Loucy (cell line): ENCODE results near the gene JARID2.

Experiments used
- H2AFZ ChIP-seq: fragments of 200-600 bp; sonication (generic); 2 replicates; pipeline ENCODE4 v1.6.0; 2016; ENCODE audit warnings: antibody characterized with exemption, mild to moderate bottlenecking, low read length, moderate library complexity
- H3F3A ChIP-seq: fragments of 200-600 bp; 2 replicates; pipeline ENCODE4 v1.6.0; 2016; ENCODE audit warnings: antibody characterized with exemption, low read depth, mild to moderate bottlenecking
- H3K27me3 ChIP-seq: fragments of 200-600 bp; sonication (generic); 2 replicates; pipeline ENCODE4 v1.6.1; 2014; ENCODE audit warnings: low read length, mild to moderate bottlenecking; ENCODE audit not compliant: insufficient read depth, poor library complexity, severe bottlenecking
- H3K36me3 ChIP-seq: fragments of 200-600 bp; sonication (generic); 2 replicates; pipeline ENCODE4 v1.6.1; 2016; ENCODE audit warnings: low read length; ENCODE audit not compliant: insufficient read depth
- H3K4me1 ChIP-seq: fragments of 200-600 bp; sonication (generic); 2 replicates; pipeline ENCODE4 v1.5.1; 2014; ENCODE audit warnings: low read length, mild to moderate bottlenecking; ENCODE audit not compliant: insufficient read depth, poor library complexity, severe bottlenecking
- H3K4me2 ChIP-seq: fragments of 200-600 bp; sonication (generic); 2 replicates; pipeline ENCODE4 v1.6.0; 2014; ENCODE audit warnings: antibody characterized with exemption, low read length, low read depth, mild to moderate bottlenecking; ENCODE audit not compliant: poor library complexity, severe bottlenecking
- H3K4me3 ChIP-seq: fragments of 200-600 bp; sonication (generic); 2 replicates; pipeline ENCODE4 v1.5.1; 2014; ENCODE audit warnings: low read length, mild to moderate bottlenecking, mixed read lengths; ENCODE audit not compliant: poor library complexity, severe bottlenecking
- H3K79me2 ChIP-seq: fragments of 200-600 bp; sonication (generic); 2 replicates; pipeline ENCODE4 v1.6.1; 2014; ENCODE audit warnings: low read length; ENCODE audit not compliant: insufficient read depth
- H3K9ac ChIP-seq: fragments of 200-600 bp; sonication (generic); 2 replicates; pipeline ENCODE4 v1.6.0; 2014; ENCODE audit warnings: mild to moderate bottlenecking, low read depth, low read length, moderate library complexity; ENCODE audit not compliant: poor library complexity, severe bottlenecking
- H3K9me2 ChIP-seq: fragments of 200-600 bp; sonication (generic); replicated peaks from 2 replicates; pipeline ENCODE4 v1.6.1; 2016; ENCODE audit warnings: low read depth, low read length, mixed read lengths
- H3K9me3 ChIP-seq: fragments of 200-600 bp; sonication (generic); 2 replicates; pipeline ENCODE4 v1.6.1; 2014; ENCODE audit warnings: mild to moderate bottlenecking, antibody characterized with exemption, low read length, low read depth; ENCODE audit not compliant: insufficient read depth
- H4K20me1 ChIP-seq: fragments of 200-600 bp; sonication (generic); 2 replicates; pipeline ENCODE4 v1.6.0; 2014; ENCODE audit warnings: antibody characterized with exemption, low read length, mild to moderate bottlenecking; ENCODE audit not compliant: insufficient read depth, poor library complexity, severe bottlenecking
- EZH2phosphoT487 ChIP-seq: fragments of 200-600 bp; IDR thresholded peaks from 2 replicates; pipeline ENCODE4 v1.6.1; 2018; ENCODE audit warnings: antibody characterized with exemption, mild to moderate bottlenecking, moderate library complexity, borderline replicate concordance
- TF ChIP-seq, protein P1 (sequence below): fragments of 200-600 bp; sonication (generic); conservative IDR thresholded peaks from 2 replicates; pipeline ENCODE4 v1.5.1; 2014; ENCODE audit warnings: mild to moderate bottlenecking, antibody characterized with exemption, low read length

The JARID2 gene

DNA sequence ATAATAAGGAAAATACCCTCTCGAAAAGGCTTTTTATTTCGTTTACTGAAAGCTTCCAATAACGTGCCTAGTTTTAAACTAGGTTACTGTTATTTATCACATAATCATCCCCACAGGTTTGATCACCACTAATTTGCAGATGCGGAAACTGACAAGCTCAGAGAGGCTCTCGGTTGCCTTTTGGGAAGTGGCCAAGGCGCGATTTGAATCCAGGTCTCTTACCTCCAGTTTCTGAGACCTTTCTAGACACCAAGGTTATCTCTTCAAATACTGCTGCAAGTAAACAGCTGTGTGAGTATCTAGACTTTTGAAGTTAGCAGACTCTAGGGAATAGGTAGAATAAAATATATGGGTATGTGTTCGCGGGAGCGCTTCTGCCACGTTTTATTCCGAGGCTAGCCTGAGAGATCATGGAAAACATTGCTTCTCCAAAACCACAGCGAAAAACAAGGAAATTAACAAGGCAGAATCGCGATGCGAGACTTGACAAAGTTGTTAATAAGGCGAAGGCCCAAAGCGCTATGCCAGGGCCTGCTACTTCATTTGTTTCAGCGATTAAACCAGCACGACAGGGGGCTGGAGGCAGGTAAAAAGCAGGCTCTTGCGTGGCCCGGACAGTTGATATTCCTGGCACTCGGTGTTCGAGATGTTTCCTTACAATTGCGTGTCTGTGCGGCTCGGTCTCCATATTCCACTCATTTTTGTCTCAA lies 1.8 kb upstream of the JARID2 start:
- Histone ChIP-seq H2AFZ (peak overlapping the region; percentile 63; the same call in 1 of the 2 replicates), H3K27me3 (peaks cover 19% of the 10 kb centered on the region), H4K20me1 (peaks cover 22% of the 10 kb centered on the region), H3K9me3 (no peaks in the 10 kb centered on the region), H3K79me2 (peaks cover 46% of the 10 kb centered on the region), H3K4me1 (peaks cover 17% of the 10 kb centered on the region), H3K9ac (peak overlapping the region; percentile 76), H3K9me2 (no peaks in the 10 kb centered on the region), H3K4me3 (peak overlapping the region; percentile 99), H3K4me2 (peak overlapping the region; percentile 72), H3K36me3 (no peaks in the 10 kb centered on the region), H3F3A (peaks cover 9% of the 10 kb centered on the region)
- no peak for TF ChIP-seq EZH2phosphoT487
- TF ChIP-seq, protein P1, sequence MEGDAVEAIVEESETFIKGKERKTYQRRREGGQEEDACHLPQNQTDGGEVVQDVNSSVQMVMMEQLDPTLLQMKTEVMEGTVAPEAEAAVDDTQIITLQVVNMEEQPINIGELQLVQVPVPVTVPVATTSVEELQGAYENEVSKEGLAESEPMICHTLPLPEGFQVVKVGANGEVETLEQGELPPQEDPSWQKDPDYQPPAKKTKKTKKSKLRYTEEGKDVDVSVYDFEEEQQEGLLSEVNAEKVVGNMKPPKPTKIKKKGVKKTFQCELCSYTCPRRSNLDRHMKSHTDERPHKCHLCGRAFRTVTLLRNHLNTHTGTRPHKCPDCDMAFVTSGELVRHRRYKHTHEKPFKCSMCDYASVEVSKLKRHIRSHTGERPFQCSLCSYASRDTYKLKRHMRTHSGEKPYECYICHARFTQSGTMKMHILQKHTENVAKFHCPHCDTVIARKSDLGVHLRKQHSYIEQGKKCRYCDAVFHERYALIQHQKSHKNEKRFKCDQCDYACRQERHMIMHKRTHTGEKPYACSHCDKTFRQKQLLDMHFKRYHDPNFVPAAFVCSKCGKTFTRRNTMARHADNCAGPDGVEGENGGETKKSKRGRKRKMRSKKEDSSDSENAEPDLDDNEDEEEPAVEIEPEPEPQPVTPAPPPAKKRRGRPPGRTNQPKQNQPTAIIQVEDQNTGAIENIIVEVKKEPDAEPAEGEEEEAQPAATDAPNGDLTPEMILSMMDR = no peak

DNA sequence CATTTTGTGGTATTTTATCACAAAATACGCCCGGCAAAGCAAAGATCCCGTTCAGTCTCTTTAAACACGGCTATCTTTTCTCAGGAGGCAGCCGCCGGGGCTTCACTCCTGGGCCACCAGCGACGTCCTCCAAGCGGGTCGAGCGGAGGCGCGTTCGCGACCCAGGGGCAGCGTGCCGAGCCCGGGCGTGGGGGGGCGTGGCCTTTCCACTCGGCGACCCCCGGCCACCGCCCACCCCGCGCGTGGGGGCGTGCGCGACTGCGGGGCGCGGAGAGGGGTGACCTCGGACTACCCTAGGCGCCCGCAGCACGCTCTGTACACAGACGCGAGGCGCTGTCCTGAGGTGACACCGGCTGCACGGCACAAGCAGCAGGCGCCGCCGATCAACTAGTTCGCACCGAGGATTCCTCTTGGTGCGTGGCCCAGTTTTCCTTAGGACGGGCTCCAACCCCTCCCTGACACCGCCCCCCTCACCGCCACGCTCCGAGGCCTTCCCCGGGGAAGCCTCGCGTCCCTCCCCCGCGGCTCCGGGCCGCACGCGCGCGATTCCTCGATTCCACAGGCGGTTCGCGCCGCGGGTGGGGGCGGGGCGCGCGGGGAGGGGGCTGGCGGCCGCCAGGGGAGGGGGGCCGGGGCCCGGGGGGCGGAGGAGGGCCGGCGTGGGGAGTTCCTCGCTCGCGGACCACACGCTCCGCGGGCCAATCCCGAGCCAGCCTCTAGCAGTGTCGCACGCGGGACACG lies 1.1 kb upstream of the JARID2 start:
- Histone ChIP-seq H4K20me1 (peaks cover 30% of the 10 kb centered on the region), H3K36me3 (no peaks in the 10 kb centered on the region), H3K9me2 (no peaks in the 10 kb centered on the region), H3K27me3 (peaks cover 19% of the 10 kb centered on the region), H3F3A (peaks cover 12% of the 10 kb centered on the region), H3K4me3 (peak overlapping the region; percentile 99), H3K9ac (peak overlapping the region; percentile 97), H2AFZ (peak overlapping the region; percentile 63; the same call in 1 of the 2 replicates), H3K4me2 (peak overlapping the region; percentile 72), H3K9me3 (no peaks in the 10 kb centered on the region), H3K79me2 (peaks cover 53% of the 10 kb centered on the region), H3K4me1 (peaks cover 18% of the 10 kb centered on the region)
- TF ChIP-seq EZH2phosphoT487 = no peak
- TF ChIP-seq, protein P1 = no peak

GRCh38 chr6:15246217-15246665 lies 372 bp downstream of the JARID2 start:
- Histone ChIP-seq H3K9ac (peak overlapping the region; percentile 97), H3K27me3 (peaks cover 19% of the 10 kb centered on the region), H2AFZ (no peak overlapping the region), H3F3A (peaks cover 12% of the 10 kb centered on the region), H3K36me3 (peaks cover under 1% of the 10 kb centered on the region; the same call in 1 of the 2 replicates), H3K4me1 (peaks cover 23% of the 10 kb centered on the region), H4K20me1 (peaks cover 44% of the 10 kb centered on the region), H3K9me2 (no peaks in the 10 kb centered on the region), H3K4me3 (peak overlapping the region; percentile 99), H3K79me2 (peaks cover 68% of the 10 kb centered on the region), H3K9me3 (no peaks in the 10 kb centered on the region), H3K4me2 (peak overlapping the region; percentile 67)
- no peak for TF ChIP-seq EZH2phosphoT487
- TF ChIP-seq, protein P1 = no peak; the same call in 1 of the 2 replicates
